GM23248 (cell line): ENCODE results near the gene ARID5B. TPM values are rescaled to one million over a fixed set of nuclear protein-coding genes. Genes with fewer than 3 reads are reported as not detected.

ENCODE experiments used
- DNase-seq: peaks from one replicate; pipeline ENCODE4 v3.0.0-alpha.2; 2015
- H2AFZ ChIP-seq: fragments of 200-600 bp; sonication (generic); 2 replicates; pipeline ENCODE4 v1.6.1; 2016; ENCODE audit warnings: antibody characterized with exemption
- H3F3A ChIP-seq: fragments of 200-600 bp; sonication (generic); 2 replicates; pipeline ENCODE4 v1.6.1; 2016; ENCODE audit warnings: mild to moderate bottlenecking, antibody characterized with exemption, mixed run types; ENCODE audit not compliant: insufficient read depth
- H3K27ac ChIP-seq: fragments of 200-600 bp; sonication (generic); 2 replicates; pipeline ENCODE4 v1.5.1; 2016; ENCODE audit warnings: mild to moderate bottlenecking
- H3K27me3 ChIP-seq: fragments of 200-600 bp; sonication (generic); replicated peaks from 2 replicates; pipeline ENCODE4 v1.6.1; 2016; ENCODE audit warnings: mild to moderate bottlenecking; ENCODE audit not compliant: insufficient read depth
- H3K36me3 ChIP-seq: fragments of 200-600 bp; sonication (generic); 2 replicates; pipeline ENCODE4 v1.6.1; 2016; ENCODE audit warnings: low read depth, mild to moderate bottlenecking
- H3K4me1 ChIP-seq: fragments of 200-600 bp; sonication (generic); 2 replicates; pipeline ENCODE4 v1.6.1; 2016; ENCODE audit warnings: mild to moderate bottlenecking; ENCODE audit not compliant: insufficient read depth
- H3K4me2 ChIP-seq: fragments of 200-600 bp; sonication (generic); one replicate; pipeline ENCODE4 v1.6.1; 2016; ENCODE audit warnings: mild to moderate bottlenecking; ENCODE audit not compliant: unreplicated experiment
- H3K4me3 ChIP-seq: fragments of 200-600 bp; sonication (generic); 2 replicates; pipeline ENCODE4 v1.5.1; 2016; ENCODE audit warnings: mild to moderate bottlenecking
- H3K79me2 ChIP-seq: fragments of 200-600 bp; sonication (generic); 2 replicates; pipeline ENCODE4 v1.6.1; 2016; ENCODE audit warnings: mild to moderate bottlenecking; ENCODE audit not compliant: insufficient read depth
- H3K9ac ChIP-seq: fragments of 200-600 bp; sonication (generic); 2 replicates; pipeline ENCODE4 v1.6.1; 2016; ENCODE audit warnings: mild to moderate bottlenecking
- H3K9me2 ChIP-seq: fragments of 200-600 bp; sonication (generic); 2 replicates; pipeline ENCODE4 v1.6.1; 2016; ENCODE audit warnings: mixed run types, mild to moderate bottlenecking, moderate library complexity; ENCODE audit not compliant: insufficient read depth
- H3K9me3 ChIP-seq: fragments of 200-600 bp; sonication (generic); one replicate; pipeline ENCODE4 v1.6.1; 2017; ENCODE audit warnings: low read depth
- H4K20me1 ChIP-seq: fragments of 200-600 bp; sonication (generic); 2 replicates; pipeline ENCODE4 v1.6.0; 2016; ENCODE audit not compliant: insufficient read depth
- EZH2 ChIP-seq: fragments of 200-600 bp; sonication (generic); IDR thresholded peaks from 2 replicates; pipeline ENCODE4 v1.6.1; 2018; ENCODE audit warnings: antibody characterized with exemption, mild to moderate bottlenecking; ENCODE audit not compliant: insufficient read depth, poor library complexity, severe bottlenecking
- EZH2phosphoT487 ChIP-seq: fragments of 200-600 bp; sonication (generic); IDR thresholded peaks from 2 replicates; pipeline ENCODE4 v1.6.1; 2018; ENCODE audit warnings: antibody characterized with exemption, moderate library complexity, mild to moderate bottlenecking, low read depth; ENCODE audit not compliant: insufficient read depth
- WGBS, 2 experiments: methylation state at CpG; one replicate each; pipeline ENCODE4 v1.1.6; 2015 to 2017; ENCODE audit warnings: low lambda C conversion rate in 2 of 2, low coverage in 1 of 2; ENCODE audit errors: missing lambda C conversion rate in 2 of 2; 5-methylcytosine and 5-hydroxymethylcytosine counted together
- in situ Hi-C: fragments of 300-500 bp; cut with MboI; formaldehyde crosslinking; loops from 2 replicates; pipeline ENCODE4 v1.15.0; 2020
- polyA plus RNA-seq: library from polyadenylated mRNA; unstranded; fragments of >200 nt; fragmentation: Nextera tagmentation; extraction: Ambion mirVana; gene quantifications from 2 replicates; pipeline ENCODE4 v1.2.1, GENCODE V29; 2016
- total RNA-seq: library from RNA; depleted of rRNA; stranded (reverse); fragments of >200 nt; shearing (Covaris generic); gene quantifications from 2 replicates; pipeline ENCODE4 v1.2.3, GENCODE V29; 2014

The ARID5B gene
- total and polyA plus RNA-seq, 2 experiments from 2014 or later, result 56.7 to 78.8 TPM

DNA sequence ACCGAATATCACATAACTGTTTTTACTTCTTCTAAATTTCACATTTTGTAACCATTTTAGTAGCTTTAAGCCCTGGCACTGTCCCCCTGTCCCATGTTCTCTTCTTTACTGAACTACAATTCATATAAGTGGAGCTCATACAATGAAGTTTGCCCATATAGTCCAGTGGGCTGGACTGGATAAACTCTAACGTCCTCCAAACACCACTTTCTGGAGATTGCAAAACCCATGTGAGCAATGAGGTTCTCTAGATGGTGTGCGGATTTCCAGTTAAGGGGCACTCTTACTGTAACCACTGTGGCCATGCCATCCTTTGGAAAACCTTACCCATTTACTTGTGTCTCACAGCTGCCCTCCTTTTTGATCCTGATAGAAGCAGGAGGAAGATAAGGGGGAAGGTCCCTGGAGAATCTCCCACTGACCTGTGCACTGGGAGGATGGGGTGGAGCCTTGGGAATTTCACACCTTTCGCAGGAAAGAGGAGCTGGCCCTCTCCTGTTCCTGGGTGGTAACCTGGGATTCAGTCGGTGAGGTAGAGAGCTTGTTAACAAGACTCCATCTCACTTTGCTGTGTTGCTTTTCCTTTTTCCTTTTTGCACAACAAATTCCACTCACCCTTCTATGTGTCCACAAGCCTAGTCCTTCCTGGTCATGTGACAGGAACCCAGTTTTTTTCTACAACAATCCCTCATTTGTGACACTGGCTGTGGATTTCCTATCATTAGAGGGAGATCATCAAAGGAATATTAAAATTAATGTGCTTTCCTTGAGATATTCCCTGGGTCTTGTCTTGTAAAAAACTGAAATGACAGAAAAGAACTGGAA, 120.7 kb downstream of the ARID5B start:
- H3K27ac ChIP-seq, result no peak overlapping the region
- 63 to 73% methylated on average over 5 of the region's 5 CpGs for WGBS, 2 experiments
- in situ Hi-C loops, result no loop called here

GRCh38 chr10:62022830-62023229, 121.3 kb downstream of the ARID5B start:
- Histone ChIP-seq H3K4me2 (no peak overlapping the region), H3K79me2 (peaks cover 10% of the 10 kb centered on the region), H3K4me3 (no peak overlapping the region), H2AFZ (no peak overlapping the region), H3K27me3 (no peaks in the 10 kb centered on the region), H4K20me1 (no peaks in the 10 kb centered on the region), H3K27ac (no peak overlapping the region), H3K9me3 (no peaks in the 10 kb centered on the region), H3F3A (peaks cover 55% of the 10 kb centered on the region), H3K36me3 (no peaks in the 10 kb centered on the region), H3K9me2 (no peaks in the 10 kb centered on the region), H3K4me1 (peaks cover 68% of the 10 kb centered on the region), H3K9ac (no peak overlapping the region)
- in situ Hi-C loops, result no loop called here
- TF ChIP-seq EZH2phosphoT487, result no peak
- no peak for TF ChIP-seq EZH2
- no peak for DNase-seq
- whole genome bisulfite sequencing, 2 experiments, result 86% methylated on average over 6 of the region's 6 CpGs

More for the DNA sequence above, 120.7 kb downstream of the ARID5B start:
- H4K20me1 ChIP-seq, result no peaks in the 10 kb centered on the region
- H3K4me3 ChIP-seq, result no peak overlapping the region
- no peak for DNase-seq
- H3K9me3 ChIP-seq, result no peaks in the 10 kb centered on the region
- TF ChIP-seq EZH2phosphoT487, result no peak
- no peak for TF ChIP-seq EZH2
- no peak overlapping the region for H3K4me2 ChIP-seq
- no peaks in the 10 kb centered on the region for H3K27me3 ChIP-seq
- no peak overlapping the region for H3K9ac ChIP-seq
- peaks cover 55% of the 10 kb centered on the region for H3F3A ChIP-seq
- peaks cover 10% of the 10 kb centered on the region for H3K79me2 ChIP-seq
- no peaks in the 10 kb centered on the region for H3K36me3 ChIP-seq
- H3K4me1 ChIP-seq, result peaks cover 68% of the 10 kb centered on the region
- H3K9me2 ChIP-seq, result no peaks in the 10 kb centered on the region
- no peak overlapping the region for H2AFZ ChIP-seq

DNA sequence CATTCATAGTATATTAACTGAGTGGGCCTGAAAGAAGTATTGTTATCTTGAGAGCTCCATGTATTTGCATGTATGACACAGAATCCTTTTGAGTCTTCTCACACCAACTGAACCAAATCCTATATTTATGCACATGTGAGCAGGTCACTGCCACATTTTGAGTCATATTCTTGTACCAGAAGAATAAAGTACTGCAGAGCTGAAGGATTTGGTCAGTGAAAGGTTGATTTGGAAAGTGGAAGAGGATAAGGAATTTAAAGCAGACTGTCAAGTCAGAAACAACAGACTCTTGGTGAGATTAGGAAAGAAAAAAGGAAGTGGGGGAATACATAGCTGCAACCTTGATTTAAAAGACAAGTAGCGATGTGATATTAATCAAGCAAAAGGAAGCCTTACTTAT, 121.8 kb downstream of the ARID5B start:
- TF ChIP-seq EZH2phosphoT487 (no peak), EZH2 (no peak)
- Histone ChIP-seq H3K9me3 (no peaks in the 10 kb centered on the region), H4K20me1 (no peaks in the 10 kb centered on the region), H3K4me1 (peaks cover 68% of the 10 kb centered on the region), H3K27ac (no peak overlapping the region), H2AFZ (no peak overlapping the region), H3F3A (peaks cover 55% of the 10 kb centered on the region), H3K36me3 (no peaks in the 10 kb centered on the region), H3K4me3 (no peak overlapping the region), H3K27me3 (no peaks in the 10 kb centered on the region), H3K9me2 (no peaks in the 10 kb centered on the region), H3K4me2 (no peak overlapping the region), H3K9ac (no peak overlapping the region), H3K79me2 (peaks cover 5% of the 10 kb centered on the region)
- in situ Hi-C loops, result no loop called here
- no peak for DNase-seq
- 95 to 97% methylated on average over 1 of the region's 1 CpG for WGBS, 2 experiments

- TF ChIP-seq EZH2phosphoT487, result no peak
- no peak for TF ChIP-seq EZH2
- DNase-seq, result no peak
- in situ Hi-C loops, result no loop called here
- Histone ChIP-seq H3K9me3 (no peaks in the 10 kb centered on the region), H3K4me3 (no peak overlapping the region), H3K4me2 (no peak overlapping the region), H4K20me1 (no peaks in the 10 kb centered on the region), H3K36me3 (no peaks in the 10 kb centered on the region), H3K79me2 (no peaks in the 10 kb centered on the region; the same call in 1 of the 2 replicates), H3K4me1 (peaks cover 68% of the 10 kb centered on the region), H3K27me3 (no peaks in the 10 kb centered on the region), H3K27ac (no peak overlapping the region), H3K9me2 (no peaks in the 10 kb centered on the region), H3K9ac (no peak overlapping the region), H2AFZ (no peak overlapping the region), H3F3A (peaks cover 55% of the 10 kb centered on the region)
- WGBS, 2 experiments, result 66 to 73% methylated on average over 4 of the region's 4 CpGs
These were observed 122.7 kb downstream of the ARID5B start for GRCh38 chr10:62024026-62024701.
